Bronchus fibroblast of lung (primary cell): ENCODE measurements around the gene ABI3. TPM values are rescaled to one million over a fixed set of nuclear protein-coding genes. Genes with fewer than 3 reads are reported as not detected.

Experiments
- total RNA-seq: library from RNA; depleted of rRNA; stranded (reverse); fragments of >200 nt; gene quantifications from 2 replicates; pipeline ENCODE4 v1.2.3, GENCODE V29; 2015

The ABI3 gene, protein sequence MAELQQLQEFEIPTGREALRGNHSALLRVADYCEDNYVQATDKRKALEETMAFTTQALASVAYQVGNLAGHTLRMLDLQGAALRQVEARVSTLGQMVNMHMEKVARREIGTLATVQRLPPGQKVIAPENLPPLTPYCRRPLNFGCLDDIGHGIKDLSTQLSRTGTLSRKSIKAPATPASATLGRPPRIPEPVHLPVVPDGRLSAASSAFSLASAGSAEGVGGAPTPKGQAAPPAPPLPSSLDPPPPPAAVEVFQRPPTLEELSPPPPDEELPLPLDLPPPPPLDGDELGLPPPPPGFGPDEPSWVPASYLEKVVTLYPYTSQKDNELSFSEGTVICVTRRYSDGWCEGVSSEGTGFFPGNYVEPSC
- total RNA-seq = 2.2 and 3.4 TPM in 2 replicates

DNA sequence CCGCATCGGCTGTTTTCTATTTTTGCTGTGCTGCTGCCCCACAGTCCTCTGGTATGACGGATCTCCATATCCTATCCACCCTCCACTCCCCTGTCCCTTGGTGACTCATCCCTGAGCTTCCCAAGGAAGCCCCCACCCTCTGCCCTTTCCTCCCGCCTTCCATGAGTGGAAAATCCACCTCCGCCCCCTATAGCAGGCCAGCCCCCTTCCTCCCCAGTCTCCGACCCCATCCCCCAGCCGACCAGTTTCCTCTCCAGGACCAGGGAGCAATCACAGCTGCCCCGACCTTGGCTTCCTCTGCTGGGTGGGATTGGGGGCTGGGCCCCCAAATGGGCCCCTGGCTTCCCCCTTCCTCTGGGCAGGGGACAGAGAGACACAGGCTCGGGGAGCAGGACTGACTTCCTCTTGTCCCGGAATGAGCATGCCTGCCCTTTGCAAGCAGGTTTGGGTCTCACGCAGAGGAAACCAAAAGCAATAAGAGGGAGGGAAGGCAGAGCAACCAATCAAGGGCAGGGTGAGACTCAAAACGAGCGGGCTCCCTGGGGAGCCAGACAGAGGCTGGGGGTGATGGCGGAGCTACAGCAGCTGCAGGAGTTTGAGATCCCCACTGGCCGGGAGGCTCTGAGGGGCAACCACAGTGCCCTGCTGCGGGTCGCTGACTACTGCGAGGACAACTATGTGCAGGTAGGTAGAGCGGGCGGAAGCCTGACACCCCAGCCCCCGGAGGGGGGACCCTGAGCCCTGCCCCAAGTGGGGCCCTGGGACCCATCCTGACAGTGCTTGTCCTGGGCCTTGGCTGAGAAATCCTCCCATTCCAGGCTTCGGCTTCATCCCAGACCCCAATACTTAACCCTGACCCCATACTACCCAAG, at the start of gene ABI3, which contains the start of gene GNGT2:
Gene ABI3, plus strand, starts transcription at position 550 of the 872 bp plus-strand sequence. Its CDS starts 18 bp downstream, at position 568.
Gene GNGT2, minus strand, starts transcription at position 417 of the 872 bp plus-strand sequence. CDS start 3,152 bp downstream, outside the sequence.

DNA sequence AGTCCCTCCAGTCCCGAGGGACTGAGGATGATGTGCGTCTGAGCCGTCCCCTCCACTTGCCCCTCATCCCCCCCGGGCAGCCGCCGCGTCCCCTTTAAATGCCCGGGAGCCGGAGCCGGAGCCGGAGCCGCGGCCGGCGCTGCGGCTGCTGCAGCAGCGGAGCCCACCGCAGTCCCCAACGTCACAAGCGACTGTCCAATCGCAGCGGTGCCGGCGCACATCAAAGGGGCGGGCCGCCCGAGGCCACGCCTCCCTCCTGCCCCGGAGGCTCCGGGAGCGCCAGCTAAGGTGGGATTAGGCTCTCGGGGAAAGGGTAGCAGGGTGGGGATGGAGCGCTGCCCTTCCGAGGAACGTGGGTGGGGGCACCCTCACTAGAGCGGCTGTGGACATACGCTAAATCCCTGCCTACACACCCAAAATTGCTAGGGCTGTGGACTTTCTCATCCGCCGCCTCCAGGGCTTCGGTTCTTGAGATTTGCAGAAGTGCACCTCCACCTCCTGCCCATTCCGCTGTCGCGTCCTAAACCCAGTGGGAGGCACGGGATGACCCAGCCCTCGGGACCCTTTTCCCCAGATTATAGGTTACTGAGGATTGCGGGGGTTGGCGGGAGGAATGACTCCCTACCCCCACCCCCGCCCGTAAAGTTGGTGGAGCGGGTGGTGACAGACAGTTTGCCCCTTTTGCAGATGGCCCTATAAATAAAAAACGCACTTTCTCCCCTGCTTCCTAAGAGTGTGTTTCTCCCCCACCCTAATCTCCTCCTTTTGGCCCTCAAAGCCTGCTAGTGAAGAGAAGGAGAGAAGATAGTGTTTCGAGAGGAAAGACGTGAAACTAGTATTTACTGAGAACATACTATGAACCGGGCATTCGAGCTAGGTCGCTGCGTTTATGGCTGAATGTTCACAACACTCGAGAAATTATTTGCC, 20.4 kb downstream of the ABI3 start, which contains the start of gene PHOSPHO1:
Gene PHOSPHO1, minus strand, starts transcription at position 152 of the 927 bp plus-strand sequence. CDS start 4,096 bp downstream, outside the sequence.

Other genes with a start within 250 kb of the ABI3 start
- not detected in 2 replicates for gene GIP, start 242.1 kb upstream of the ABI3 start, total RNA-seq
- gene IGF2BP1, start 213.3 kb upstream of the ABI3 start, total RNA-seq = 9.7 and 10.3 TPM in 2 replicates
- not detected in 2 replicates for gene B4GALNT2, start 77.9 kb upstream of the ABI3 start, total RNA-seq
- 0.17 and 1.0 TPM in 2 replicates for gene GNGT2, start 133 bp upstream of the ABI3 start, total RNA-seq
- gene PHOSPHO1, start 20.1 kb downstream of the ABI3 start, total RNA-seq = 0.34 and 1.3 TPM in 2 replicates
- 4.8 and 4.9 TPM in 2 replicates for gene ZNF652, start 151.5 kb downstream of the ABI3 start, total RNA-seq
- 194 and 197 TPM in 2 replicates for gene PHB1, start 204.2 kb downstream of the ABI3 start, total RNA-seq